HCT116 (cell line): ENCODE data around the gene TRDN. TPM values are rescaled to one million over a fixed set of nuclear protein-coding genes. Genes with fewer than 3 reads are reported as not detected.

ENCODE experiments used
- ATAC-seq: fragments of 200-7000 bp; cut with Tn5 transposase; 2 replicates; pipeline ENCODE4 v1.9.1; 2020; ENCODE audit warnings: mild to moderate bottlenecking, moderate library complexity
- BruUV-seq: library from RNA; stranded (reverse); fragments of 400-500 nt; replicated peaks from 2 replicates; lab custom pipeline; 2021; lab: Mats Ljungman, UMichigan
- CTCF ChIA-PET: fragments of 300-600 bp; sonication (Branson Sonifier 250); formaldehyde crosslinking; loops from one replicate; lab custom pipeline; 2021; ENCODE audit warnings: antibody characterized with exemption; lab: Charles Lee
- POLR2A ChIA-PET: fragments of 300-600, 350-600 bp; sonication (Branson Sonifier 250); formaldehyde crosslinking; loops from one replicate; lab custom pipeline; 2021; ENCODE audit warnings: antibody characterized with exemption; lab: Charles Lee
- RAD21 ChIA-PET, 2 experiments: fragments of 300-600 bp; sonication (Branson Sonifier 250); formaldehyde crosslinking; loops; one replicate each; lab custom pipeline; 2023; ENCODE audit warnings: low total read pairs in 2 of 2; ENCODE audit not compliant: uncharacterized antibody in 2 of 2, unreplicated experiment in 2 of 2, low non-redundant PET in 1 of 2; lab: Charles Lee
- DNase-seq: peaks from one replicate; pipeline ENCODE4 v3.0.0-alpha.2; 2010; ENCODE audit warnings: low read depth, low spot score
- H2AFZ ChIP-seq: fragments of 200-600 bp; shearing (Covaris generic), sonication (generic); 2 replicates; pipeline ENCODE4 v1.6.1; 2017; ENCODE audit warnings: low read depth, mixed run types, mixed read lengths, antibody characterized with exemption, low read length; ENCODE audit not compliant: poor library complexity, severe bottlenecking
- H3K27ac ChIP-seq: 2 replicates; pipeline ENCODE4 v1.5.1; 2012; ENCODE audit warnings: low read depth, low read length
- H3K27me3 ChIP-seq: fragments of 200-600 bp; sonication (generic); 2 replicates; pipeline ENCODE4 v1.6.1; 2016; ENCODE audit warnings: mixed run types, low read length, mixed read lengths; ENCODE audit not compliant: insufficient read depth
- H3K36me3 ChIP-seq, 2 experiments: fragments of 200-500 bp in 1 of 2; fragments of 200-600 bp in 1 of 2; sonication (Bioruptor generic) in 1 of 2; sonication (generic) in 1 of 2; 2 replicates each; pipeline versions ENCODE4 v1.5.1 to v1.6.1; 2014 to 2016; ENCODE audit warnings: low read length in 2 of 2, inconsistent platforms in 1 of 2, mixed read lengths in 1 of 2, mixed run types in 1 of 2; ENCODE audit not compliant: insufficient read depth in 2 of 2, control insufficient read depth in 1 of 2
- H3K4me1 ChIP-seq, 2 experiments: fragments of 200-600 bp in 1 of 2; sonication (generic) in 1 of 2; 2 replicates each; pipeline versions ENCODE4 v1.5.1 to v1.6.1; 2012 to 2017; ENCODE audit warnings: low read length in 2 of 2, inconsistent platforms in 1 of 2, mild to moderate bottlenecking in 1 of 2, mixed read lengths in 1 of 2, mixed run types in 1 of 2, moderate library complexity in 1 of 2; ENCODE audit not compliant: insufficient read depth in 2 of 2, control insufficient read depth in 1 of 2
- H3K4me2 ChIP-seq: fragments of 200-600 bp; sonication (generic); 2 replicates; pipeline ENCODE4 v1.6.1; 2017; ENCODE audit warnings: mixed run types, low read length, mixed read lengths
- H3K4me3 ChIP-seq, 2 experiments: fragments of 200-600 bp in 1 of 2; sonication (generic) in 1 of 2; replicated peaks in 1 of 2; 2 replicates each; pipeline ENCODE4 v1.5.1; 2011 to 2016; ENCODE audit warnings: low read length in 2 of 2, control low read depth in 1 of 2, low read depth in 1 of 2, mild to moderate bottlenecking in 1 of 2, mixed read lengths in 1 of 2, mixed run types in 1 of 2
- H3K79me2 ChIP-seq: fragments of 200-600 bp; sonication (generic); 2 replicates; pipeline ENCODE4 v1.6.1; 2017; ENCODE audit warnings: mild to moderate bottlenecking, mixed run types, low read length, moderate library complexity, mixed read lengths; ENCODE audit not compliant: insufficient read depth
- H3K9ac ChIP-seq: fragments of 200-600 bp; sonication (generic); 2 replicates; pipeline ENCODE4 v1.6.1; 2016; ENCODE audit warnings: low read length, mixed read lengths
- H3K9me2 ChIP-seq: fragments of 200-600 bp; sonication (generic), shearing (Covaris generic); 2 replicates; pipeline ENCODE4 v1.6.1; 2017; ENCODE audit warnings: mixed run types, mild to moderate bottlenecking, moderate library complexity; ENCODE audit not compliant: insufficient read depth
- H3K9me3 ChIP-seq, 2 experiments: fragments of 200-500 bp in 1 of 2; fragments of 200-600 bp in 1 of 2; sonication (Bioruptor generic) in 1 of 2; sonication (generic) in 1 of 2; 2 replicates each; pipeline ENCODE4 v1.6.1; 2014 to 2017; ENCODE audit warnings: low read length in 2 of 2, mixed read lengths in 2 of 2, inconsistent platforms in 1 of 2, low read depth in 1 of 2, mild to moderate bottlenecking in 1 of 2, mixed run types in 1 of 2, moderate library complexity in 1 of 2; ENCODE audit not compliant: control insufficient read depth in 1 of 2, insufficient read depth in 1 of 2
- H4K20me1 ChIP-seq: fragments of 200-600 bp; sonication (generic), shearing (Covaris generic); 2 replicates; pipeline ENCODE4 v1.6.1; 2017; ENCODE audit warnings: mixed run types, mild to moderate bottlenecking, moderate library complexity; ENCODE audit not compliant: insufficient read depth
- CEBPB ChIP-seq: IDR thresholded peaks from 2 replicates; pipeline ENCODE4 v1.6.1; 2012; ENCODE audit warnings: low read depth
- ELF1 ChIP-seq: IDR thresholded peaks from 2 replicates; pipeline ENCODE4 v1.6.1; 2012; ENCODE audit warnings: low read depth, borderline replicate concordance
- POLR2A ChIP-seq: IDR thresholded peaks from 2 replicates; pipeline ENCODE4 v1.7.0; 2011; ENCODE audit warnings: borderline replicate concordance; ENCODE audit not compliant: insufficient read depth, insufficient read length; ENCODE audit errors: extremely low read depth
- SIN3A ChIP-seq: IDR thresholded peaks from 2 replicates; pipeline ENCODE4 v1.6.1; 2012; ENCODE audit warnings: low read depth
- SRF ChIP-seq: IDR thresholded peaks from 2 replicates; pipeline ENCODE4 v1.6.1; 2012; ENCODE audit warnings: low read depth
- YY1 ChIP-seq: IDR thresholded peaks from 2 replicates; pipeline ENCODE4 v1.6.1; 2011; ENCODE audit warnings: low read length, low read depth, moderate library complexity, mild to moderate bottlenecking; ENCODE audit not compliant: insufficient replicate concordance; ENCODE audit errors: extremely low read depth
- ZFX ChIP-seq: fragments of 450-650 bp; IDR thresholded peaks from 2 replicates; pipeline ENCODE4 v1.6.1; 2017
- intact Hi-C: fragments of 100-400 bp; cut with micrococcal nuclease; formaldehyde crosslinking; loops from 2 replicates; pipeline ENCODE4 v1.10.0; 2022
- total RNA-seq: library from RNA; stranded (reverse); gene quantifications from one replicate; pipeline ENCODE4 v1.2.1, GENCODE V29; 2021; ENCODE audit not compliant: unreplicated experiment
- TF ChIP-seq, protein P1 (sequence below): IDR thresholded peaks from 2 replicates; pipeline ENCODE4 v1.6.1; 2012; ENCODE audit warnings: low read depth
- TF ChIP-seq, protein P2 (sequence below): IDR thresholded peaks from 2 replicates; pipeline ENCODE4 v1.6.1; 2011; ENCODE audit warnings: mild to moderate bottlenecking, low read length, moderate library complexity; ENCODE audit not compliant: insufficient replicate concordance; ENCODE audit errors: extremely low read depth

The TRDN gene
- total RNA-seq, 1 experiment from 2014 or later, result not detected

DNA sequence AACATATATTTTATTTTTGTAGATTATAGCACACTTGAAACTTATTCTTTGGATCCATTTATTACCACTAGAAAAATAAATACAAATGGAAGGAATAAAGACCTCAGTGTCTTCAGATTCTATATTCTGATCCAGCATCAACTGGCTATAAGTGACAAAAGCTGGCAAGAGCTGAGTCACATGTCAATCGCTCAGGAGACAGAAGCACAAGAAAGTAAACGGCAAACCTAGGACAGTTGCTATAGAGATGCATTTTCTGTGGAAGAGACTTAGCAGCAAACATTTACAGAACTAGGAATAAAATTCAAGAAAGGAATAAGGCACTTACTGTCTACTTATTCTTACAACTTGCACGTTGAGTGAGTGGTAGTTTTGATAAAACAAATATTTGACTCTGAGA is 410.4 kb downstream of the TRDN start:
- intact Hi-C loops, result no loop called here
- Histone ChIP-seq H3K4me3 (no peak overlapping the region), H3K4me1 (no peaks in the 10 kb centered on the region), H4K20me1 (no peaks in the 10 kb centered on the region; the same call in 1 of the 2 replicates), H3K36me3 (no peaks in the 10 kb centered on the region), H3K79me2 (no peaks in the 10 kb centered on the region), H3K4me2 (no peak overlapping the region), H2AFZ (no peak overlapping the region), H3K27me3 (peaks cover 15% of the 10 kb centered on the region; the same call in 1 of the 2 replicates), H3K9me2 (no peaks in the 10 kb centered on the region), H3K9me3 (no peaks in the 10 kb centered on the region), H3K9ac (no peak overlapping the region), H3K27ac (no peak overlapping the region)
- BruUV-seq, result no TSS peak
- ChIA-PET CTCF (no interaction called here), POLR2A (no interaction called here), RAD21 (no interaction called here)
- DNase-seq (no peak), ATAC-seq (no peak)
- no peak for TF ChIP-seq YY1
- TF ChIP-seq ZFX, result no peak
- TF ChIP-seq, protein P1, sequence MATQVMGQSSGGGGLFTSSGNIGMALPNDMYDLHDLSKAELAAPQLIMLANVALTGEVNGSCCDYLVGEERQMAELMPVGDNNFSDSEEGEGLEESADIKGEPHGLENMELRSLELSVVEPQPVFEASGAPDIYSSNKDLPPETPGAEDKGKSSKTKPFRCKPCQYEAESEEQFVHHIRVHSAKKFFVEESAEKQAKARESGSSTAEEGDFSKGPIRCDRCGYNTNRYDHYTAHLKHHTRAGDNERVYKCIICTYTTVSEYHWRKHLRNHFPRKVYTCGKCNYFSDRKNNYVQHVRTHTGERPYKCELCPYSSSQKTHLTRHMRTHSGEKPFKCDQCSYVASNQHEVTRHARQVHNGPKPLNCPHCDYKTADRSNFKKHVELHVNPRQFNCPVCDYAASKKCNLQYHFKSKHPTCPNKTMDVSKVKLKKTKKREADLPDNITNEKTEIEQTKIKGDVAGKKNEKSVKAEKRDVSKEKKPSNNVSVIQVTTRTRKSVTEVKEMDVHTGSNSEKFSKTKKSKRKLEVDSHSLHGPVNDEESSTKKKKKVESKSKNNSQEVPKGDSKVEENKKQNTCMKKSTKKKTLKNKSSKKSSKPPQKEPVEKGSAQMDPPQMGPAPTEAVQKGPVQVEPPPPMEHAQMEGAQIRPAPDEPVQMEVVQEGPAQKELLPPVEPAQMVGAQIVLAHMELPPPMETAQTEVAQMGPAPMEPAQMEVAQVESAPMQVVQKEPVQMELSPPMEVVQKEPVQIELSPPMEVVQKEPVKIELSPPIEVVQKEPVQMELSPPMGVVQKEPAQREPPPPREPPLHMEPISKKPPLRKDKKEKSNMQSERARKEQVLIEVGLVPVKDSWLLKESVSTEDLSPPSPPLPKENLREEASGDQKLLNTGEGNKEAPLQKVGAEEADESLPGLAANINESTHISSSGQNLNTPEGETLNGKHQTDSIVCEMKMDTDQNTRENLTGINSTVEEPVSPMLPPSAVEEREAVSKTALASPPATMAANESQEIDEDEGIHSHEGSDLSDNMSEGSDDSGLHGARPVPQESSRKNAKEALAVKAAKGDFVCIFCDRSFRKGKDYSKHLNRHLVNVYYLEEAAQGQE, result no peak
- TF ChIP-seq POLR2A, result no peak
- TF ChIP-seq, protein P2, sequence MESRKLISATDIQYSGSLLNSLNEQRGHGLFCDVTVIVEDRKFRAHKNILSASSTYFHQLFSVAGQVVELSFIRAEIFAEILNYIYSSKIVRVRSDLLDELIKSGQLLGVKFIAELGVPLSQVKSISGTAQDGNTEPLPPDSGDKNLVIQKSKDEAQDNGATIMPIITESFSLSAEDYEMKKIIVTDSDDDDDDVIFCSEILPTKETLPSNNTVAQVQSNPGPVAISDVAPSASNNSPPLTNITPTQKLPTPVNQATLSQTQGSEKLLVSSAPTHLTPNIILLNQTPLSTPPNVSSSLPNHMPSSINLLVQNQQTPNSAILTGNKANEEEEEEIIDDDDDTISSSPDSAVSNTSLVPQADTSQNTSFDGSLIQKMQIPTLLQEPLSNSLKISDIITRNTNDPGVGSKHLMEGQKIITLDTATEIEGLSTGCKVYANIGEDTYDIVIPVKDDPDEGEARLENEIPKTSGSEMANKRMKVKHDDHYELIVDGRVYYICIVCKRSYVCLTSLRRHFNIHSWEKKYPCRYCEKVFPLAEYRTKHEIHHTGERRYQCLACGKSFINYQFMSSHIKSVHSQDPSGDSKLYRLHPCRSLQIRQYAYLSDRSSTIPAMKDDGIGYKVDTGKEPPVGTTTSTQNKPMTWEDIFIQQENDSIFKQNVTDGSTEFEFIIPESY, result no peak
- TF ChIP-seq SRF, result no peak
- TF ChIP-seq ELF1, result no peak
- TF ChIP-seq SIN3A, result no peak
- no peak for TF ChIP-seq CEBPB
